Embryonic facial prominence (tissue), 1 donor: Measurements from ENCODE around the gene ZNF394.
"Not testable (repeated sequence)": the region's sequence is repeated elsewhere in the genome, so short reads cannot be mapped to it uniquely, and the experiment has no call there.

Experiments
- DNase-seq: peaks from one replicate; pipeline ENCODE4 v3.0.0-alpha.2; 2016; ENCODE audit errors: extremely low spot score

The ZNF394 gene

DNA sequence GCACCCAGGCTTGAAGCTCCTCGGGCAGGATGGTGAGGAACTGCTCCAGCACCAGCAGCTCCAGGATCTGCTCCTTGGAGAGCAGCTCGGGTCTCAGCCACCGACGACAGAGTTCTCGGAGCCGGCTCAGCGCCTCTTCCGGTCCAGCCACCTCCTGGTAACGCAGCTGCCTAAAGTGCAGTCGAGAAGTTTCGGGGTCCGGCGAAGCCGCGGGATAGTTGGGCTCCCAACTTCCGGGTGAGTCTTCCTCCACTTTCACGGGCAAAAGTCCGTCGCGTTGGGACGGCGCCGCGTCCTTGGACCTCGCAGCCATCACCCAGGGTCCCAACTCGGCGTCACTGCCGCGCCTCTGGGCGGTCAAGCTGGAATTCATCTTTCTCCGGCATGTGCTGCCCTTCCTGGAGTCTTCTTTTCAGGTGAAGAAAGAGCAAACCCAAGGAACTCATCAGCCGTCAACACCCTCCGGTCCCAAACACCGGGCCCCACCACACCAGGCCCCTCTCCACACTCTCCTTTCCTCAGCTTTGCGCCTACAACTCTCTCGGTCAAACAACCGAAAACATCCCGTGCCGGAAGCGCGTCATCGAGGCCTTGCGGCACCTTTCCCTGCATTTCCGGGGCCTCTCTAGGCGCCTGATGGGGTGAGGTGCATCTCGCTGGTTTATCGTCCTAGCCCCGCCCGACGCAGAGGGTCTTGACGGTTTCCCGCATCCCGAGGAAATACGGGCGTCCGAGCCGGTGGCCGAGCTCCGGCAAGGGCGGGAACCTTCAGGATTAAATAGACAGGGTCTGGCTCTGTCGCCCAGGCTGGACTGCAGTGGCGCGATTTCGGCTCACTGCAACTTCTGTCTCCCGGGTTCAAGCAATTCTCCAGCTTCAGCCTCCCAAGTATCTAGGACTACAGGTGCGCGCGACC is at the start of gene ZNF394:
TSS of gene ZNF394 (minus strand) at position 561 of the 916 bp plus-strand sequence. CDS start at position 373, 188 bp downstream.
- DNase-seq = peak; percentile 74

DNA sequence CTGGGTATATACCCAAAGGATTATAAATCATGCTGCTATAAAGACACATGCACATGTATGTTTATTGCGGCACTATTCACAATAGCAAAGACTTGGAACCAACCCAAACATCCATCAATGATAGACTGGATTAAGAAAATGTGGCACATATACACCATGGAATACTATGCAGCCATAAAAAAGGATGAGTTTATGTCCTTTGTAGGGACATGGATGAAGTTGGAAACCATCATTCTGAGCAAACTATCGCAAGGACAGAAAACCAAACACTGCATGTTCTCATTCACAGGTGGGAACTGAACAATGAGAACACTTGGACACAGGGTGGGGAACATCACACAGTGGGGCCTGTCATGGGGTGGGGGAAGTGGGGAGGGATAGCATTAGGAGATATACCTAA is 49.5 kb upstream of the ZNF394 start:
- not testable (repeated sequence) for DNase-seq

DNA sequence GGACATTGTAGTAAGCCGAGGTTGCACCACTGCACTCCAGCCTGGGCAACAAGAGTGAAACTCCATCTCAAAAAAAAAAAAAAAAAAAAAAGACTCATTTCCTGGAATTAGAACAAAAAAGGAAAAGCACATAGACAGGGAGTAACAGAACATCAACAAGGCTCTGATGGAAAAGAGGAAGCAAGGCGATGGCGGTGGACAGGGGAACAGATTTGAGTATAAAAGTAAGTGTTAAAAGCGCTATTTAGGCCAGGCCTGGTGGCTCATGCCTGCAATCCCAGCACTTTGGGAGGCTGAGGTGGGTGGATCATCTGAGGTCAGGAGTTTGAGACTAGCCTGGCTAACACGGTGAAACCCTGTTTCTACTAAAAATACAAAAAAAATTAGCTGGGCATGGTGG is 45.2 kb upstream of the ZNF394 start:
- DNase-seq = not testable (repeated sequence)

DNA sequence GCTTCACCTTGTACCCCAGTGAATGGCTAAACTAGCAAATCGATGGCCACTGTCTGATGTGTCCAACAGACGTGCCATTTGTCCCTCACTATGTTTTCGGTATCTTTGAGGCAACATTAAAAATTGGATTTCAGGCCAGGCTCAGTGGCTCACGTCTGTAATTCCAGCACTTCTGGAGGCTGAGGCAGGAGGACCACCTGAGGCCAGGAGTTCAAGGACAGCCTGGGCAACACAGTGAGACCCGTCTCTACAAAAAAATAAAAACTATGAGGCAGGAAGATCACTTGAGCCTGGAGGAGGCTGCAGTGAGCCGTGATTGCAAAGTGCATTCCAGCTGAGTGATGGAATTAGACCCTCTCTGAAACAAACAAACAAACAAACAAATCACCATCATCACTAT is 43.8 kb upstream of the ZNF394 start:
- no peak for DNase-seq

DNA sequence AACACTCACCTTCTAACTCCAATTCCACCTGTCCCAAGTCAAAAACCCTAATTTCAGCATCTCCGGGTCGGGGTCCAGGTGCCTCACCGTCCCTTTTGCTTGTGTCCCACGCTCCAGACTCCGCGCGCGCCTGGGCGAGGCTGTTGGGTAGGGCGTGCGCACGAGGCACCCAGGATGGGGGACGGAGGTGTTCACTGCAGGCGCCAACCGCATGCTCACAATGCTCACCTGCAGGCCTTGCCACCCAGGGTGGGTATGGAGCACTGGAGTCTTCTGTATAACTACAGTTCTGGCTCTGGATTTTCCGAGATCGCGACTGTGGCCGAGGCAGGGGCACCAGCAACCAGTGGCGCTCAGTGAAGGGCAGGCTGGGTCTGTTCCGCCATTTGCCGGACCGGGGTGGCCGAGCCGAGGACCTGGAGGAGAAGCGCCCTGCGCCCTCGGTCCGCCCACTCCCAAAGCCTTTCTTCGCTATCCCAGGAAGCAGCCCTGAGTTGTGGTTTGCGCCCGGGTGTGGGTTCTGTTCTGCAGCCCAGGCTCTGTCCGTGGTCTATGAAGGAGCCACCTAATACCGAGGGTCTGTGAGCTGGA is 43.1 kb upstream of the ZNF394 start:
- no peak for DNase-seq

DNA sequence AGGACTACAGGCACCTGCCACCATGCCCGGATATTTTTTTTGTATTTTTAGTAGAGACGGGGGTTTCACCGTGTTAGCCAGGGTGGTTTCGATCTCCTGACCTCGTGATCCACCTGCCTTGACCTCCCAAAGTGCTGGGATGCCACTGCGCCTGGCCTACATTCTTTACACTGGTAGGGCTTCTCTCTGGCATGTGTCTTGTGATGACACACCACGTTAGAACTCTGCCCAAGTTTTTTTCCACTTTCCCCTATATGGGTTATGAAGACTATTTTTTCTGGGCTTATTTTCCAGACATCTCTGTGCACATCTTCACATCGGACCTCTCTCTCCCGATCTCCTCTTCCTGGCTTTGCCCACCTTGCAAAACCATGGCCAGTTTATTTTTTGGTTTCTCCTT is 41.1 kb upstream of the ZNF394 start:
- no peak for DNase-seq

DNA sequence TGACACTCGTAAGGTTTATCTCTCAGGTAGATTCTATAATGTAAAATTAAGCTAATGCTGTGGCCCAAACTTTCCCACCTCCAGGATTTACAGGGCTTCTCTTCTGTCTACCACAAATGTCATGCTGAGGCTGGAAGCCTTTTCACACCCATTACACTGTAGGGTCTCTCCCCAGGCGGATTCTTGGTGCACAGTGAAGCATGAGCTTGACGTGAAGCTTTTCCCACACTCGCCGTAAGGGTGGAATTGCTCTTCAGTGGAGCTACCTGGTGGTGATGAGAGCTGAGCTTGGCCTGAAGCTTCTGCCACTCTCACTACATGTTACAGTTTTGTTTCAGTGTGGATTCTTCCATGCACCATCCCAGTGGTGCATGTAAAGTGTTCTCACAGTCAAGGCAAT is 40.5 kb upstream of the ZNF394 start:
- DNase-seq = no peak

DNA sequence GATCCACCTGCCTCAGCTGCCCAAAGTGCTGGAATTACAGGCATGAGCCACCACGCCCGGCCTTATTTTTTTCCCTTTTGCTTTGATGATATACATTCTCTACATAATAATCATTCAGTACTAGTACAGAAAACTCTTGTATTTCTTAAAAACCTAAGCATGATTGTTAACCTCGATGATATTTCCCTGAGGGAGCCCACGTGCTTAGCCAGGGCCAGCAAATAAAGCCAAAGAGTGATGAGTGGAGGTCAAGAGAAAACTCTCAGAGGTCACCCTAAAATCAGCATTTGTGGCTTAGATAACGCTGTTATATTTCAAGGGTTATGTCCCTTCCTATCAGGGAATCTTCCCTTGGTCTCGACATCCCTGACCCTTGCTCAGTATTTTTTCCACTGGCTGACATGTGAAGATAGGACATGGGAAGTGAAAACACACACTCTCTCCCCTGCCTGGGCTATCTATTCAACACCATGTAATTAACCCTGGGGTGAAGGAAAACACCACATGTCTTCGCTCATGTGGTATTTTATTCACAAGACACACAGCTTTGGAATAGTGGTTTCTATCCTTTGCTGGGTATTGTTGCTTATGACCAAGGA is 39.2 kb upstream of the ZNF394 start:
- no peak for DNase-seq

DNA sequence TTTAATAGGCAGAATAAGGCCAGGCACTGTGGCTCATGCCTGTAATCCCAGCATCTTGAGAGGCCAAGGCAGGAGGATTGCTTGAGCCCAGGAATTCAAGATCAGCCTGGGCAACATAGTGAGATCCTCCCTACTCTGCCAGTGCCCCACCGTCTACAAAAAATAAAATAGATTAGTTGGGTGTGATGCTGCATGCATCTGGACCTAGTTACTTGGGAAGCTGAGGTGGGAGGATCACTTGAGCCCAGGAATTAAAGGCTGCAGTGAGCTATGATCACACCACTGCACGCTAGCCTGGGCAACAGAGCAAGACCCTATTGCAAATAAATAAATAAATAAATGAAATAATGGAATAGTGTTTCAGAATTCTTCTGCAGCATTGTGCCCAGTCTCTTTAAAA is 35.6 kb upstream of the ZNF394 start:
- no peak for DNase-seq

DNA sequence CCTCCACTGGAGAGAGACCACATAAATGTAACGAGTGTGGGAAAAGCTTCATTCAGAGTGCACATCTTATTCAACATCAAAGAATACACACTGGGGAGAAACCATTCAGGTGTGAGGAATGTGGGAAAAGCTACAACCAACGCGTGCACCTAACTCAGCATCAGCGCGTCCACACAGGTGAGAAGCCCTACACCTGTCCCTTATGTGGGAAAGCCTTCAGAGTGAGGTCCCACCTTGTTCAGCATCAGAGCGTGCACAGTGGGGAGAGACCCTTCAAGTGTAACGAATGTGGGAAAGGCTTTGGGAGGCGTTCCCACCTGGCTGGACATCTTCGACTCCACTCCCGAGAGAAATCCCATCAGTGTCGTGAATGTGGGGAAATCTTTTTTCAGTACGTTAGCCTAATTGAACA is 31.3 kb upstream of the ZNF394 start:
- no peak for DNase-seq

DNA sequence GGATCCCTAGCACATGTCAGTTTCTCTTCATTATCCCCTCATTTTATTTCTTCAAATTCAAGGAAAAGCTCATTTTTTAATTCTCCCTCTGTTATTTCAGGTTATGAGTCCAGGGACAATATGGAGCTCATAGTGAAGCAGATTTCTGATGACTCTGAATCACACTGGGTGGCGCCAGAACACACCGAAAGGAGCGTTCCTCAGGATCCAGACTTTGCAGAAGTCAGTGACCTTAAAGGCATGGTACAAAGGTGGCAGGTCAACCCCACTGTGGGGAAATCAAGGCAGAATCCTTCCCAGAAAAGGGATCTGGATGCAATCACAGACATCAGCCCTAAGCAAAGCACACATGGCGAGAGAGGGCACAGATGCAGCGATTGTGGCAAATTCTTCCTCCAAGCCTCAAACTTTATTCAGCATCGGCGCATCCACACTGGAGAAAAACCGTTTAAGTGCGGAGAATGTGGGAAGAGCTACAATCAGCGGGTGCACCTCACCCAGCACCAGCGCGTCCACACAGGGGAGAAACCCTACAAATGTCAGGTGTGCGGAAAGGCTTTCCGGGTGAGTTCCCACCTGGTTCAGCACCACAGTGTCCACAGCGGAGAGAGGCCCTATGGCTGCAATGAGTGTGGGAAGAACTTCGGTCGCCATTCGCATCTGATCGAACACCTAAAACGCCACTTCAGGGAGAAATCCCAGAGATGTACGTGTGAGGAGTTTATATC is 25.8 kb upstream of the ZNF394 start:
- DNase-seq = no peak

DNA sequence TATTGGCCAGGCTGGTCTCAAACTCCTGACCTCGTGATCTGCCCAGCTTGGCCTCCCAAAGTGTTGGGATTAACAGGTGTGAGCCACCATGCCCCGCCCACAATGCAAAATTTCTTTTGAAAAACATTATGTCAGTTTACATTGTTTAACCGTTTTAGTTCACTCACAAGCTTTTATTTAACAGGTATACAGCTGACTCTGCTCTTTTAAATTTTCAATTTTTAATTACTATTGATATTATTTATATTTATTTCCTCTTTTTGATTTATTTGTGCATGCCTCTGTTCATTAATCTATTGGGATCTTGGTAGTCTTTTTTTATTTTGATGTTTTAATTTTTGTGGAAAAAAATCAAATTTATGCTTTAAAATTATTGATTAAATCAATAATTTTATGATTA is 21.3 kb upstream of the ZNF394 start:
- DNase-seq = no peak

DNA sequence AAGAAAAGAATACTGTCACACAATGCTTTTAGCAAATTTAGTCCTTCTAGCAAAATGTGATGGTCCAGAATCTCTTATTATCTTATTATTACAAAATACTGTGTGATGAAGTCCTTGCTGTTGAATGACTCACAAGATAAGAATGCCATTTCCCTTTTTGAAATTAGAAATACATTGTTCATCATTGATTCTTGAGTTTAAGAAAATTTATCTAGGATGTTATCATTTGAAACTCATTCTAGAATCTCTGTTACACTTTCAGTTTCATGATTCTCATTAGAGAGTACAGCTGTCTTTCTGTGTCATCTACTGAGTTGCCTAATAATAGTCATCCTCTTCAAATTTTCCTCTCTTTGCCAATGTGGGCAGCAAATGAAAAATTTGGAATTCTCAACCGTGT is 14.0 kb upstream of the ZNF394 start:
- DNase-seq = no peak

DNA sequence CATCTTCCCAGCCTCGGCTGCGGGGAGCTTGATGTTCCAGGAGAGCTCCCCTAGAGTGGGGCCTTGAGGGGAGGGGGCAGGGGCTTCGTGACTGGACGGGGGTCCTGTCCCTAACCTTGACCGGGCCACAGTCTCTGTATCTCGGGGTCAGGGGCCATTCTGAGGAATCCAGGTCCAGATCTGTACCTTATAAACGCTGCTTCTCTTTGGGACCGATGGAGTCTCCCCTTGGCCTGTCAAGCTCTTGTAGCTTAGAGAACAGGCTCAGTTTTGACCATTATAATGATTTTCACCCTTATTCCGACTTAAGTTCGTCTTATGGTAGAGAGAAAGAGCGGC is 5.2 kb upstream of the ZNF394 start:
- no peak for DNase-seq

DNA sequence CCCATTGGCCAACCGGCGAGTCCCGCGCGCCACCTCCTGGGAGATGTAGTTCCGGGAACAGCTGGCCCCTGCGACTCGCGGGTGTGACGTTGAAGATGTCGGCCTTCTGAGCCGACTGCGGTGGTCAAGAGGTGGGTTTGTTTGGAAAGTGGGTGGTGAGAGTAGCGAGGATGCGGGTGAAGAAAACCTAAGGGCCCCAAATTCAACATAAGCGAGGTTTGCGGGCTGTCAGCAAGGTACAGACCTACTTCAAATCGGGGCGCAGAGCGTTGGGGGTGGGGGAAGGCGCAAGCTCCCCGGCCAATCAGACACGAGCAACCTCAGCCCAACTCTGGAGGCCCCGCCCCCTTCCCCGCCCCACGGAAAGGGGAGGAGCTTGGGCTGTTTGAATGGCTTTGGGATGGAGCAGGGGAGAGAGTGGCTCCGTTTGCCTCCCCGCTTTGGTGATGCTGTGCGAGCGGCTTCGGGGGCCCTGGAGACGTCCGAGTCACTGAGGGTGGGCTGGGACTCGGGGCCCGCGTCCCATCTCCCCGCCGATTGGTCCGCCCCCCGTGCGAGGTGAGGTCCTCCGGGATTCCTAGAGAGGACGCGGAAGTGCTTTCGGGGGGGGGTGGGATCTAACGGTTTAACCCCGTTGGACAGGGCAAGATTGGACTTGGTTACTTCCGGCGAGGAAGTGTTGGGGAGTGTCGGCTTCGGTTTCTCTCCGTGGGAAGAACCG is 4.7 kb upstream of the ZNF394 start, which contains the start of gene ZKSCAN5:
TSS of gene ZKSCAN5 (plus strand) at position 60 of the 721 bp plus-strand sequence. CDS start 1,383 bp downstream, outside the sequence.
- DNase-seq = peak; percentile 92

DNA sequence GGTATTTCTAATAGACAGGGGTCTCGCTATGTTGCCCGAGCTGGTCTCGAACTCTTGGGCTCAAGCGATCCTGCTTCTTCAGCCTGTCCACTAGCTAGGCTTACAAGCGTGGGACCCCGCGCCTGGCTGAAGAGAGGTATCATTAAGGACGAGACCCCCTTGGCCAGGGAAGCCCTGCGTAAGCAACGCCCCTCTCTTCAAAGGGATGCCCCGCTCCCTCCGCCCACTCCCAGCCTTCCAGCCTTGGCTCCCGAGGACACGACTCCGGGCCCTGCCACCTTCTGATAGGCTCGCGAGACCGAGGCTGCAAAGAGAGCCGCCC is 4.2 kb upstream of the ZNF394 start:
- peak; percentile 95 for DNase-seq

DNA sequence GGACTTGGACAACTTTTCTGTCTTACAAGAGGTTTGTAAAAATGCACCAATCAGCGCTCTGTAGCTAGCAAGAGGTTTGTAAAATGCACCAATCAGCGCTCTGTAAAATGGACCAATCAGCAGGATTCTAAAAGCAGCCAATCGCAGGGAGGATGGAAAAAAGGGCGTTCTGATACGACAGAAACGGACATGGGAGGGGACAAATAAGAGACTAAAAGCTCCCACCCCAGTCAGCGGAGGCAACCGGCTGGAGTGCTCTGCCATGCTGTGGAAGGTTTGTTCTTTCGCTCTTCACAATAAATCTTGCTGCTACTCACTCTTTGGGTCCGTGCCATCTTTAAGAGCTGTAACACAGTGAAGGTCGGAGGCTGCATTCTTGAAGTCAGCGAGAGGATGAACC is 1.2 kb upstream of the ZNF394 start:
- not testable (repeated sequence) for DNase-seq

DNA sequence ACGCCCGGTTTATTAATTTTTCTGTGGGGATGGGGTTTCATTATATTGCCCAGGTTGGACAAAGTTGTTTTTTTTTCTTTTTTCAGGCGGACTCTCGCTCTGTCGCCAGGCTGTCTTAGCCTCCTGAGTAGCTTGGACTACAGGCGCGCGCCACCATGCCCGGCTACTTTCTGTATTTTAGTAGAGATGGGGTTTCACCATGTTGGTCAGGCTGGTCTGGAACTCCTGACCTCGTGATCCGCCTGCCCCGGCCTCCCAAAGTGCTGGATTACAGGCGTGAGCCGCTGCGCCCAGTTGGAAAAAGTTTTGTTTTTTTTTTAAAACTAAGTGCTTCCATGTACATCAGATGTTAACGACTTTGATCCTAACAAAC is 542 bp upstream of the ZNF394 start:
- DNase-seq = no peak

DNA sequence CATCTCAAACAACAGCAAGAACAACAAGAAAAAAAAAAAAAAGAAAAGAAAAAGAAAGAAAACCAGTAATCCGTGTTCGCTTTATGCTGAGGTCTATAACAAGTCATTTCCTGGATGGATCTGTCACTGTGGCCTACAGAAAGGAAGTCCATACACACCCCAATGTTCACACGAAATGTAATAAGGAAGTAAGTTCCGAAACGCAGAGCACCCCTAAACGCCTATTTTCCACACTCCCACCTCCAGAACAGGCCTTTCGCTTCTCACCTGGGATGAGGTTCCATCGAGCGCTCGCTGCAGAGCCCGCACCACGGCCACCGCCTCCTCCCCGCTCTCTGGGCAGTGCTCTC is 735 bp downstream of the ZNF394 start:
- DNase-seq = no peak

DNA sequence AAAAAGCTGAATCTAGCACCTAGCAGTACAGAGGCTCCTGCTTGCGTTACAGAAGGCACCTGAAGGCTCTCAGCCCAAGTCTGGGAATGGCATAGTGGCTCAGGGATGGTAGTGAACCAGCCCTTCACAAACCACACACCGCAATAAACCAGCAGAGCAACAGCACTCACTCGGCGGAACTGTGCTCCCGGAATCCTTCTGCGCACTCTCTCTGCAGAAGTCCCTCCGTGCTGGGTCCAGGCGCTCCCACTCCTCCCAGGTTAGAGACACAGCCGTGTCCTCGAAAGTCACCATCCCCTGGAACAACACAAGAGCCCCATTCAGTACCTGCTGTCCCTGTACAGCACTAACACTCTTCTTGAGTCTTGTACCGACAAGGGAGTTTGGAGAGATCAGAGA is 1.5 kb downstream of the ZNF394 start:
- no peak for DNase-seq

DNA sequence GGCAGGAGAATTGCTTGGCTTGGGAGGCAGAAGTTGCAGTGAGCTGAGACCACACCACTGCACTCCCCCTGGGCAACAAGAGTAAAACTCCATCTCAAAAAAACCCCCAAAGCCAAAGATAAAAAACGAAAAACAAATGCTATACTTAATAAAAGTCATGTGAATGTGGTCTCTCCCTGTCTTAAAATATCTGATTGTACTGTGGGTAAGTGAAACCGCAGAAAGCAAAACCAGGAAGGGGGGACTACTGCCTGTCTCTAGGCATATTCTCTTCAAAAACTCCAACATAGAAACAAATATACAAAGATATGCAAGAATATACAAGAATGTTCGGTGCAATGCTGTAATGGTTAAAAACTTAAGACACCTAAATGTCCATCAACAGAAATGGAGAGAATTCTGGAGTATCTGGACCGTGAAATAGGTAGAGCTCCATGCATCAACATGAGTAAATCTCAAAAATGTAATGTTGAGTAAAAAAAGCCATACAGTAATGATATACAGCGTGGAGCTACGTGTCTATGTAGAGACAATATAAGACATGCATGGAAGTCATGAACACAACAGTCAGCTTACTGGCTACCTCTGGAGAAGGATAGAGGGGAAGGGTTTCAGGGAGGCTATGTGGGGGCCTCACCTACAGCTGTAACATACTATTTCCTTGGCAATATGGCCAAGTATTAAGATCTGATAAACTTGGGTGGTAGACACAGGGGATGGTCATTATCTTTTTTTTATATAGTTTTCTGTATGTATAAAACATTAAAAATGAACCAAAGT is 2.1 kb downstream of the ZNF394 start:
- no peak for DNase-seq
